ENCODE results near the gene TCEAL2. TPM values are rescaled to one million over a fixed set of nuclear protein-coding genes. Genes with fewer than 3 reads are reported as not detected.
"Not testable (repeated sequence)": the region's sequence is repeated elsewhere in the genome, so short reads cannot be mapped to it uniquely, and the experiment has no call there.

TCEAL2 gene
- total RNA-seq (2021), result 12.6 and 14.2 TPM in 2 replicates
- long read RNA-seq, transcript TCEAL2-202 (3 exons, 1,100 nt), result major isoform, 13 of 14 reads
- long read RNA-seq, partial matches to known transcripts, result 1 of 14 reads
- long read RNA-seq, other reads (novel, unspliced or antisense), result 0 of 14 reads

DNA sequence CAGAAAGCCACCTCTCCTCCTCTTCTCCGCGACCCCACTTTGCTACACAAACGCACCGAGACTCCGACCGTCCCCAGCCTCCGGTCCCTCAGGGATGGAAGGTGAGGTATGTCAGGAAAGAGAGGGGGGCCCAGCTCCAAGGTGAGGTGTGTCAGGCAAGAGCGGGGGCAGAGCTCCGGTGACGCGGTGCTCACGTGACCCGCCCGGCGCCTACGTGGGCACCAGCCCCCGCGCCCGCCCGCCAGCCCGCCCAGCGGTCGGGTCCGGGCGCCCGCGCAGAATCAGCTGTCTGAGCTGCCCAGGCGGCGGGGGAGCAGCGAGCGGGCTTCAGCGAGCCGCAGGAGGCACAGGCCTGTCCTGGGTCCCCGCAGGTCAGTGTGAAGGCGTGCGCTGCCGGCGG lies at the start of gene TCEAL2:
TSS of gene TCEAL2 (plus strand) at position 244 of the 400 bp plus-strand sequence. CDS start 1,152 bp downstream, outside the sequence.
- H3K23ac ChIP-seq (ENCODE audit: insufficient read length, low read depth, low read length); H3K14ac ChIP-seq (ENCODE audit: insufficient read depth, low read length); H3K23me2 ChIP-seq (ENCODE audit: insufficient read length, low read depth, low read length, poor library complexity, severe bottlenecking); H2BK12ac ChIP-seq (ENCODE audit: insufficient read length, low read depth, low read length); H2BK120ac ChIP-seq (ENCODE audit: low read depth, low read length, poor library complexity, severe bottlenecking); H3K36me3 Mint-ChIP-seq (ENCODE audit: insufficient read depth in 1 of 3, low read depth in 3 of 3); H2AFZ ChIP-seq (ENCODE audit: low read length); H3K56ac ChIP-seq (ENCODE audit: insufficient read length, low read depth, low read length); H3K18ac ChIP-seq (ENCODE audit: insufficient read length, low read depth, low read length); H4K91ac ChIP-seq (ENCODE audit: insufficient read length, low read depth, low read length); H2BK5ac ChIP-seq (ENCODE audit: insufficient read length, low read length); H4K20me1 ChIP-seq (ENCODE audit: control insufficient read depth, insufficient read depth, insufficient read length); H2AK5ac ChIP-seq (ENCODE audit: insufficient read length, low read length); H3K4ac ChIP-seq (ENCODE audit: low read depth, low read length); H2BK15ac ChIP-seq (ENCODE audit: low read depth, low read length); H3K79me1 ChIP-seq (ENCODE audit: insufficient read depth, low read depth, low read length, poor library complexity, severe bottlenecking); H3K79me2 ChIP-seq (ENCODE audit: insufficient read depth, low read length); H3K4me1 ChIP-seq (ENCODE audit: insufficient read depth, low read length); H2BK20ac ChIP-seq (ENCODE audit: low read depth, low read length, poor library complexity, severe bottlenecking); H4K5ac ChIP-seq (ENCODE audit: insufficient read length, low read depth, low read length); H3K27me3 ChIP-seq (ENCODE audit: insufficient read depth, low read length); H3K27ac ChIP-seq (ENCODE audit: insufficient read length, low read depth, low read length); H3K4me1 Mint-ChIP-seq; H3T11ph ChIP-seq (ENCODE audit: low read length); H4K8ac ChIP-seq (replicated peaks; ENCODE audit: insufficient read length, low read depth, low read length): not testable (repeated sequence)
- Mint-ChIP-seq H3K27me3 (ENCODE audit: low read depth) (peaks cover 30% of the 10 kb centered on the region), H3K9me3 (peaks cover 59 to 75% of the 10 kb centered on the region in 2 experiments), H3K27ac (peak within 1 kb of the TSS in 1 of 3 experiments; percentile 42; a peak in 1 of 7 replicates), H3K4me3 (peak within 1 kb of the TSS; percentile 72 to 86)
- H3K9ac ChIP-seq (ENCODE audit: extremely low read depth, insufficient read length, low read length), result peak within 1 kb of the TSS; percentile 50
- WGBS (ENCODE audit: extremely low coverage, insufficient read length, low lambda C conversion rate), result no CpG with 5 or more reads among the region's 38 CpGs
- H3K9me3 ChIP-seq (ENCODE audit: control insufficient read depth, low read depth, low read length), result peaks cover 12% of the 10 kb centered on the region
- H3K4me2 ChIP-seq (ENCODE audit: insufficient read depth, insufficient read length, low read length), result peak within 1 kb of the TSS; percentile 69
- peak; percentile 63 for DNase-seq
